HUES48 (cell line): ENCODE results near the gene ISM1.

Experiments used
- H3K27ac ChIP-seq: one replicate; pipeline ENCODE4 v1.7.0; 2013; ENCODE audit warnings: low read depth, low read length, inconsistent platforms
- H3K27me3 ChIP-seq: 2 replicates; pipeline ENCODE4 v1.6.1; 2013; ENCODE audit warnings: mild to moderate bottlenecking, low read length; ENCODE audit not compliant: control insufficient read depth, insufficient read depth
- H3K36me3 ChIP-seq: 2 replicates; pipeline ENCODE4 v1.6.1; 2013; ENCODE audit warnings: low read length; ENCODE audit not compliant: control insufficient read depth, insufficient read depth
- H3K4me1 ChIP-seq: 2 replicates; pipeline ENCODE4 v1.6.1; 2013; ENCODE audit warnings: mild to moderate bottlenecking, low read length; ENCODE audit not compliant: control insufficient read depth, insufficient read depth
- H3K4me3 ChIP-seq: 2 replicates; pipeline ENCODE4 v1.5.1; 2013; ENCODE audit warnings: mild to moderate bottlenecking, low read depth, low read length
- H3K9ac ChIP-seq: 2 replicates; pipeline ENCODE4 v1.6.1; 2013; ENCODE audit warnings: mild to moderate bottlenecking, low read depth, low read length, moderate library complexity
- H3K9me3 ChIP-seq: 2 replicates; pipeline ENCODE4 v1.6.1; 2013; ENCODE audit warnings: low read length; ENCODE audit not compliant: control insufficient read depth, insufficient read depth

ISM1 gene

GRCh38 chr20:13296070-13296469, 75.0 kb downstream of the ISM1 start:
- Histone ChIP-seq H3K4me3 (no peak overlapping the region), H3K9me3 (no peaks in the 10 kb centered on the region), H3K27me3 (no peaks in the 10 kb centered on the region), H3K36me3 (no peaks in the 10 kb centered on the region), H3K27ac (no peak overlapping the region), H3K4me1 (no peaks in the 10 kb centered on the region), H3K9ac (no peak overlapping the region)

GRCh38 chr20:13297147-13297899, 76.2 kb downstream of the ISM1 start:
- Histone ChIP-seq H3K4me1 (no peaks in the 10 kb centered on the region), H3K4me3 (no peak overlapping the region), H3K9me3 (no peaks in the 10 kb centered on the region), H3K27ac (no peak overlapping the region), H3K9ac (no peak overlapping the region), H3K36me3 (no peaks in the 10 kb centered on the region), H3K27me3 (no peaks in the 10 kb centered on the region)

GRCh38 chr20:13298692-13299373, 77.8 kb downstream of the ISM1 start:
- no peak overlapping the region for H3K27ac ChIP-seq
- no peaks in the 10 kb centered on the region for H3K9me3 ChIP-seq
- H3K4me1 ChIP-seq, result no peaks in the 10 kb centered on the region
- no peak overlapping the region for H3K4me3 ChIP-seq
- H3K9ac ChIP-seq, result no peak overlapping the region
- H3K36me3 ChIP-seq, result no peaks in the 10 kb centered on the region
- no peaks in the 10 kb centered on the region for H3K27me3 ChIP-seq

GRCh38 chr20:13299401-13299800, 78.3 kb downstream of the ISM1 start:
- Histone ChIP-seq H3K4me1 (no peaks in the 10 kb centered on the region), H3K27me3 (no peaks in the 10 kb centered on the region), H3K36me3 (no peaks in the 10 kb centered on the region), H3K27ac (no peak overlapping the region), H3K9me3 (no peaks in the 10 kb centered on the region), H3K4me3 (no peak overlapping the region), H3K9ac (no peak overlapping the region)

GRCh38 chr20:13301596-13301995, 80.5 kb downstream of the ISM1 start:
- H3K9ac ChIP-seq, result no peak overlapping the region
- H3K9me3 ChIP-seq, result no peaks in the 10 kb centered on the region
- H3K36me3 ChIP-seq, result no peaks in the 10 kb centered on the region
- no peak overlapping the region for H3K4me3 ChIP-seq
- H3K4me1 ChIP-seq, result no peaks in the 10 kb centered on the region; the same call in 1 of the 2 replicates
- no peaks in the 10 kb centered on the region for H3K27me3 ChIP-seq
- no peak overlapping the region for H3K27ac ChIP-seq

GRCh38 chr20:13302647-13303450, 81.8 kb downstream of the ISM1 start:
- Histone ChIP-seq H3K36me3 (no peaks in the 10 kb centered on the region), H3K27ac (no peak overlapping the region), H3K4me3 (no peak overlapping the region), H3K9me3 (no peaks in the 10 kb centered on the region), H3K4me1 (no peaks in the 10 kb centered on the region; the same call in 1 of the 2 replicates), H3K27me3 (no peaks in the 10 kb centered on the region), H3K9ac (no peak overlapping the region)

- Histone ChIP-seq H3K36me3 (no peaks in the 10 kb centered on the region), H3K9me3 (no peaks in the 10 kb centered on the region), H3K27me3 (no peaks in the 10 kb centered on the region), H3K4me3 (no peak overlapping the region), H3K4me1 (no peaks in the 10 kb centered on the region; the same call in 1 of the 2 replicates), H3K27ac (no peak overlapping the region), H3K9ac (no peak overlapping the region)
Observed at GRCh38 chr20:13305284-13305683, 84.2 kb downstream of the ISM1 start.

- H3K9ac ChIP-seq, result no peak overlapping the region
- H3K27me3 ChIP-seq, result no peaks in the 10 kb centered on the region
- H3K9me3 ChIP-seq, result no peaks in the 10 kb centered on the region
- no peaks in the 10 kb centered on the region; the same call in 1 of the 2 replicates for H3K4me1 ChIP-seq
- no peak overlapping the region for H3K27ac ChIP-seq
- no peaks in the 10 kb centered on the region for H3K36me3 ChIP-seq
- no peak overlapping the region for H3K4me3 ChIP-seq
Observed at GRCh38 chr20:13307562-13308163, 86.6 kb downstream of the ISM1 start.

GRCh38 chr20:13312300-13312699, 91.2 kb downstream of the ISM1 start:
- Histone ChIP-seq H3K4me1 (no peaks in the 10 kb centered on the region), H3K9me3 (peaks cover 5% of the 10 kb centered on the region), H3K27me3 (no peaks in the 10 kb centered on the region), H3K36me3 (no peaks in the 10 kb centered on the region), H3K9ac (no peak overlapping the region), H3K27ac (no peak overlapping the region), H3K4me3 (no peak overlapping the region)

- Histone ChIP-seq H3K9ac (no peak overlapping the region), H3K9me3 (peaks cover 8% of the 10 kb centered on the region), H3K4me3 (no peak overlapping the region), H3K27ac (no peak overlapping the region), H3K27me3 (no peaks in the 10 kb centered on the region), H3K36me3 (no peaks in the 10 kb centered on the region), H3K4me1 (no peaks in the 10 kb centered on the region)
Observed at GRCh38 chr20:13313201-13313600, 92.1 kb downstream of the ISM1 start.
